Kidney (tissue), 14 donors: ENCODE data around the gene LPIN3. TPM values are rescaled to one million over a fixed set of nuclear protein-coding genes. Genes with fewer than 3 reads are reported as not detected.

ENCODE experiments used
- DNase-seq, 5 donors: peaks; one replicate each; pipeline ENCODE4 v3.0.0-alpha.2; 2013 to 2020
- FAIRE-seq: peaks from 2 replicates; lab custom pipeline; 2012; peaks lifted over from hg19 to GRCh38; lab: Jason Lieb, UNC
- H3K27ac ChIP-seq, 2 donors: one replicate each; pipeline ENCODE4 v1.7.0; 2013; ENCODE audit warnings: low read depth in 2 of 2, low read length in 2 of 2, inconsistent platforms in 1 of 2
- H3K27me3 ChIP-seq: one replicate; pipeline ENCODE4 v1.7.1; 2013; ENCODE audit warnings: low read length, inconsistent platforms; ENCODE audit not compliant: control insufficient read depth, insufficient read depth
- H3K36me3 ChIP-seq, 3 donors: one replicate each; pipeline versions ENCODE4 v1.7.0 to v1.7.1; 2013; ENCODE audit warnings: low read length in 3 of 3, control low read depth in 1 of 3, inconsistent platforms in 1 of 3; ENCODE audit not compliant: insufficient read depth in 3 of 3, control insufficient read depth in 2 of 3
- H3K4me1 ChIP-seq, 3 donors: one replicate each; pipeline versions ENCODE4 v1.7.0 to v1.7.1; 2013; ENCODE audit warnings: low read length in 3 of 3, inconsistent platforms in 1 of 3, low read depth in 1 of 3; ENCODE audit not compliant: control insufficient read depth in 2 of 3, insufficient read depth in 2 of 3
- H3K4me3 ChIP-seq, 3 donors: one replicate each; pipeline versions ENCODE4 v1.7.0 to v1.8.1; 2013; ENCODE audit warnings: low read length in 3 of 3, control low read depth in 1 of 3, inconsistent platforms in 1 of 3
- H3K9ac ChIP-seq, 3 donors: one replicate each; pipeline versions ENCODE4 v1.7.0 to v1.7.1; 2013; ENCODE audit warnings: low read length in 3 of 3, control low read depth in 1 of 3, inconsistent platforms in 1 of 3
- H3K9me3 ChIP-seq, 3 donors: one replicate each; pipeline versions ENCODE4 v1.7.0 to v1.7.1; 2013; ENCODE audit warnings: low read length in 3 of 3, control low read depth in 1 of 3, inconsistent platforms in 1 of 3; ENCODE audit not compliant: control insufficient read depth in 2 of 3, insufficient read depth in 1 of 3
- CTCF ChIP-seq: IDR thresholded peaks from 3 replicates; pipeline ENCODE4 v1.5.1; 2012; ENCODE audit warnings: mild to moderate bottlenecking, moderate library complexity, borderline replicate concordance; ENCODE audit not compliant: insufficient read depth; ENCODE audit errors: extremely low read depth
- intact Hi-C: fragments of 100-400 bp; cut with DNase I; formaldehyde crosslinking; loops from one replicate; pipeline ENCODE4 v1.11.1; 2022
- polyA plus RNA-seq: library from polyadenylated mRNA; stranded (reverse); fragments of 350-450 nt; fragmentation: Illumina TruSeq; extraction: RNeasy Lipid Tissue Mini Kit (QIAGEN cat#74804); gene quantifications from one replicate; pipeline ENCODE4 v1.2.3, GENCODE V29; 2014; ENCODE audit warnings: low read depth, low replicate concordance; ENCODE audit not compliant: insufficient read depth
- total RNA-seq: library from RNA; stranded (reverse); fragmentation: NEBNext Ultra II Directional; extraction: Animal tissue kit (Norgen Biotek cat#: 25700); gene quantifications from one replicate; pipeline ENCODE4 v1.2.1, GENCODE V29; 2021
- donor health status: control.
- donor health status: control.
- donor health status: control.
- donor health status: control.
- donor health status: control.
- donor health status: DM: yes; HTN: yes; CAD: no.
- donor health status: Normal renal cell carcinoma (clear cell type).

LPIN3 gene
- total and polyA plus RNA-seq, 2 donors from 2014 or later: 29.4 to 31.6 TPM

- intact Hi-C loops: no loop called here
- no peak for TF ChIP-seq CTCF
- Histone ChIP-seq H3K27me3 (no peaks in the 10 kb centered on the region), H3K9me3 (no peaks in the 10 kb centered on the region), H3K36me3 (peaks cover 0 to 34% (median 13%) of the 10 kb centered on the region in 3 donors), H3K4me1 (no peaks in the 10 kb centered on the region), H3K4me3 (no peak overlapping the region), H3K27ac (no peak overlapping the region), H3K9ac (no peak overlapping the region)
- FAIRE-seq: no peak
- DNase-seq: peak in 1 of 5 donors; percentile 58
These were observed 15.1 kb downstream of the LPIN3 start for GRCh38 chr20:41355598-41356203.

- Histone ChIP-seq H3K36me3 (peaks cover 0 to 31% (median 8%) of the 10 kb centered on the region in 3 donors), H3K4me3 (no peak overlapping the region), H3K4me1 (peaks cover 0 to 7% (median 0%) of the 10 kb centered on the region in 3 donors), H3K27me3 (no peaks in the 10 kb centered on the region), H3K9ac (no peak overlapping the region), H3K9me3 (no peaks in the 10 kb centered on the region), H3K27ac (no peak overlapping the region)
- FAIRE-seq (no peak), DNase-seq (no peak)
- intact Hi-C loops: no loop called here
- TF ChIP-seq CTCF: no peak
These were observed 16.3 kb downstream of the LPIN3 start for GRCh38 chr20:41356951-41357350.

DNA sequence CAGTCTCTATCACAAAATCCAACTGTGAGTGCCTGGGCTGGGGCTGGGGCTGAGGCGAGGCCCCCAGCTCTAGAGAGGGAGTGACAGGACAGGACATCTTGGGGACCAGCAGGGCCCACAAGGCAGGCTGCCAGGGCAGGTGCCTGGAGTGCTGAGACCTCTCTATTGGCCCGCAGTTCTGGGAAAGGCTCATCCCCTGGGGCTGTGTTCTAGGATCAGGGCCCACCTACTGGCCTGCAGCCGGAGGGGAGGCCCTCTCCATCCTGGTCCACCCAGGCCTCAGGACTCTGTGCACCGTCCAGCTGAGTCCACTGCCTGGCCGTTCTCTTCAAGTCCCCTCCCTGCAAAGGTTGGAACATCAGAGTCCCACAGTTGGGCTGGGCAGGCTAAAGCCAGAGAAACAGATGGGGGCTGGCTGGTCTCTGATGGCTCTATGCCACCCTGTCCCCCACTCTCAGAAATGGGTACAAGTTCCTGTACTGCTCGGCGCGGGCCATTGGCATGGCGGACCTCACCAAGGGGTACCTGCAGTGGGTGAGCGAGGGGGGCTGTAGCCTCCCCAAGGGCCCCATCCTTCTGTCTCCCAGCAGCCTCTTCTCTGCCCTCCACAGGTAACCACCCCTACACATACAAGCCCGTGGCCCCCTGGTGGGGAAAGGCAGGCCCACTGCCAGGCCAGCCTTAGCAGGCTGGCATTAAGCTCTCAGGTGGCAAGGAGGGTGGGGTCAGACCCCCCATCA, 17.0 kb downstream of the LPIN3 start:
- Histone ChIP-seq H3K9me3 (no peaks in the 10 kb centered on the region), H3K4me1 (peaks cover 0 to 7% (median 0%) of the 10 kb centered on the region in 3 donors), H3K27me3 (no peaks in the 10 kb centered on the region), H3K4me3 (no peak overlapping the region), H3K36me3 (peaks cover 0 to 26% (median 4%) of the 10 kb centered on the region in 3 donors), H3K27ac (no peak overlapping the region), H3K9ac (no peak overlapping the region)
- peak in 1 of 5 donors; percentile 57 for DNase-seq
- no peak for TF ChIP-seq CTCF
- FAIRE-seq: no peak
- intact Hi-C loops: no loop called here
